ENCODE data around the gene TRAF4.
"Not testable (repeated sequence)": the region's sequence is repeated elsewhere in the genome, so short reads cannot be mapped to it uniquely, and the experiment has no call there.

The TRAF4 gene

DNA sequence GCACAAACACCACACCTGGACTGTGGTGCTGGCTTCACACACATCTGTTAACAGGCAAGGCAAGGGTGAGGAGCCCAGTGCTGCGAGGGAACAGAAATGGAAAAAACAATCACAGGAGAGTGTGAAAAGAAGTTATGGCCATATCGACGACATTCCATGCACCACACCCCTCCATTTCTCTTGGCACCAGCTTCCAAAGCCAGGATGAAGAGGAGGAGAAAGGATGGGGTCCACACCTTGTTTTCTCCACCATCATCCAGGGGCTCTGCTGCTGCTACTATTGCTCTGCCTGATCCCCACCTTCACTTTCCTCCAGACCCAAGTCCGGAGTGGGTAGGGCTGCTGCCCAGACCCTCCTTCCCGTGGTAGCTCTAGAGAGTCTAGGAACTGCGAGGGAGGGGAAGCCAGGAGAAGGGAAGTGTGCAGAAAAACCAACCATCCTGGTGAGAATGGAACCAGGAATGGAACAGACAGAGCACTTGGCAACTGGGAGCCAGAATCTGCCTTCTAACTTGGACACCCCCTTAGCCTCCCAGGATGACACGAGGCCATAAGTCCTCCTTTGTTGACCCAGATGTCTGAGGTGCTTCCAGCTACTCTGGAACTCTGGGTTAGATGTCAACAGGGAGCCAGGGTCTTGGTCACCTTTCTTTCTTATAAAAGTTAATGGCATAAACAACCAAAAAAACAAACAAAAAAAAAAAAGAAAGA is 31.0 kb upstream of the TRAF4 start:
- DNase-seq (ENCODE audit: low read depth in 1 of 2, low spot score in 1 of 2): no peak

GRCh38 chr17:28714281-28714680 is 29.5 kb upstream of the TRAF4 start:
- DNase-seq (ENCODE audit: low read depth in 1 of 2, low spot score in 1 of 2): no peak

- DNase-seq (ENCODE audit: low read depth in 1 of 2, low spot score in 1 of 2): no peak
These were observed 28.6 kb upstream of the TRAF4 start for GRCh38 chr17:28715217-28715616.

GRCh38 chr17:28716740-28717577 is 26.9 kb upstream of the TRAF4 start:
- DNase-seq (ENCODE audit: low read depth in 1 of 2, low spot score in 1 of 2): no peak

DNA sequence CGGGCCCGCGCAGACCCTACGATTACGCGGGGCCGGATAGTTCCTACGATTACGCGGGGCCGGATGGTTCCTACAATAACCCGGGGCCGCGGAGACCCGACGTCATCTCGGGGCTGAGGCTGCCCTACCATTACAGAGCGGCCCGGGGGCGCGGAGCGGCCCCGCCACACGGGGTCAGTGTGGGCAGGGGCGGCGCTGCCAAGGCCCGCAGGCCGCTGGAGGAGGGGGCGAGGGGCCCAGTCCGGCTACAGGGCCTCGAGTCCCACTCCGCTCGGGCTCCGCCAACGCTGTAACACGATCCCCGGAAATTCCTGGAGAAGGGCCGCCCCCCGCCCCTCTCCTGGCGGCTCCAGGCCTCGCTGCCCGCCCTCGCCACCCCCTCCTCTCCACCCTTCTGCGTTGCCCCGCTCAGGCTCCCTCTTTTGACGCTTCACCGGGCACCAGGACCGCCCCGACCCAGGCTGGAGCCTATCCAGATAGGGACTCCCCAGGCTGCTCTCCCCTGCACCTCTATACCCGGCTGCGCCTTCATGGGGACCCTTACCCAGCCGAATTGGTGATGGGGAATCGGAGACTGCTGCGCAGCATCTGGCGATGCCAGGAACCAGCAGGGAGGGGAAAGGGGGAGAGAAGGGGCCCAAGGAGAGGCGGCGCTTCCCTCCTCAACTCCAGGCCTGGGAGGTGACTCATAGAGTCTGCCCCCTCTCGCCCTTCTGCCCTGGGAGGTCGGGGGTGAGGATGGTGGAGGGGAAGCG is 26.1 kb upstream of the TRAF4 start, which contains the start of gene RAB34:
RAB34 (minus strand) TSS at position 291 of the 755 bp plus-strand sequence. CDS start 602 bp downstream, outside the sequence.
- DNase-seq (ENCODE audit: low read depth in 1 of 2, low spot score in 1 of 2): no peak

- no peak for DNase-seq (ENCODE audit: low read depth in 1 of 2, low spot score in 1 of 2)
These were observed 25.3 kb upstream of the TRAF4 start for GRCh38 chr17:28718333-28719020.

- no peak for DNase-seq (ENCODE audit: low read depth in 1 of 2, low spot score in 1 of 2)
These were observed 24.8 kb upstream of the TRAF4 start for GRCh38 chr17:28719021-28719433.

DNA sequence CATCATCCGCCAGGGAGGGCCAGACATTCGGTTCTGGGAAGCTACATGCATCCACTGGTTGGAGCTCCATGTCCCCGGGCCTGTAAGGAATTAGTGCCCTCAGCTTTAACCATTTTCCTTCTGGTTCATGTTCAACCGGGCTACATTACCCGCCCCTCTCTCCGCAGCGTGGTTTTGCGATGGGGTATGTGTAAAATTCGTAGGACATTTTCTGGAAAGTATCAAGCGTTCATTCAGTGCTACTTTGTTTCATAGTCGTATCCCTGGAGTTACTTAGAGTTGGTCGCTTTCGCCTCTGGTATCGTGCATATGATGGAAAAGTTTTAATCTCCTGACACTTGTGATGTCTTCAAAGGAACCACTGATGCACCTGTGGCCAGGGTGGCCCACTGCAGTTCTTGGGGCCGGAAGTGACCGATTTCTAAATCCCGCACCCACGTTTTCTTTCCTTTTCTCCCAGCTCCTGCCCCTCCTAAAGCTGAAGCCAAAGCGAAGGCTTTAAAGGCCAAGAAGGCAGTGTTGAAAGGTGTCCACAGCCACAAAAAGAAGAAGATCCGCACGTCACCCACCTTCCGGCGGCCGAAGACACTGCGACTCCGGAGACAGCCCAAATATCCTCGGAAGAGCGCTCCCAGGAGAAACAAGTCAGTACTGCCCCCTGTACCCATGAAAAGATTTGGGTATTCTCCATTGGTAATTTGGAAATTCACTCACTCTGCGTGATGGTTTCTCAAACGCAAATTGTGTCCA is 23.4 kb upstream of the TRAF4 start:
- DNase-seq (ENCODE audit: low read depth in 1 of 2, low spot score in 1 of 2): no peak

DNA sequence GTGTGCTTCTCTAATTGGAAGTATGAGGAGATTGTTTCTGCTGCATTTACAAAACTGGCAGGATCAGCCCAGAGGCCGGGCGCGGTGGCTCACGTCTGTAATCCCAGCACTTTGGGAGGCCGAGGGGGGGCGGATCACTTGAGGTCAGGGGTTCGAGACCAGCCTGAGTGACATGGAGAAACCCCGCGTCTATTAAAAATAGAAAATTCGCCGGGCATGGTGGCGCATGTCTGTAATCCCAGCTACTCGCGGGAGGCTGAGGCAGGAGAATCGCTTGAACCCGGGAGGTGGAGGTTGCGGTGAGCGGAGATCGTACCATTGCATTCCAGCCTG is 22.8 kb upstream of the TRAF4 start:
- not testable (repeated sequence) for DNase-seq (ENCODE audit: low read depth in 1 of 2, low spot score in 1 of 2)

DNA sequence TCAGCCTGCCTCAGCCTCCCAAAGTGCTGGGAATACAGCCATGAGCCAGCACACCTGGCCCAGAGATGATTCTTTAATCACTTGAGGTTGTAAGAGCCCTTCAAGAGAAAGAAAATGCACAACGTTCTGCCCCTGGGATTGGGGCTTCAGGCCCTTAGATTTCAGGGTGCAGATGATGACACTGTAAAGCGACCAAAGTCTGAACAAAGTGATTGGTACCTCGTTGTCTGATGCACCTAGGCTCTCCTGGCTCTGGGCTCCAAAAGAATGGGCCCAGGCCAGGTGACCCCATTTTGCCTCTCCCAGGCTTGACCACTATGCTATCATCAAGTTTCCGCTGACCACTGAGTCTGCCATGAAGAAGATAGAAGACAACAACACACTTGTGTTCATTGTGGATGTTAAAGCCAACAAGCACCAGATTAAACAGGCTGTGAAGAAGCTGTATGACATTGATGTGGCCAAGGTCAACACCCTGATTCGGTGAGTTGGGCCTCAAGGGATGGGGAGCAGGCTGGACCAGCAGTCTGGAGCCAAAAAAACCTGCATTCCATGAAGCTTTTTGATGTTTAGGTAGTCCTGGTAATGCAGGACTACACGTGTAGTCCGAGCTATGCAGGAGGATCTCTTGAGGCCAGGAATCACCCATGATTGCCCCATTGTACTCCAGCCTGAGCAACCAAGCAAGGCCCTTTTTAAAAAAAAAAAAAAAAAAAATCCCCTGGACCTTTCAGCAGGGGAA is 21.2 kb upstream of the TRAF4 start:
- no peak for DNase-seq (ENCODE audit: low read depth in 1 of 2, low spot score in 1 of 2)

DNA sequence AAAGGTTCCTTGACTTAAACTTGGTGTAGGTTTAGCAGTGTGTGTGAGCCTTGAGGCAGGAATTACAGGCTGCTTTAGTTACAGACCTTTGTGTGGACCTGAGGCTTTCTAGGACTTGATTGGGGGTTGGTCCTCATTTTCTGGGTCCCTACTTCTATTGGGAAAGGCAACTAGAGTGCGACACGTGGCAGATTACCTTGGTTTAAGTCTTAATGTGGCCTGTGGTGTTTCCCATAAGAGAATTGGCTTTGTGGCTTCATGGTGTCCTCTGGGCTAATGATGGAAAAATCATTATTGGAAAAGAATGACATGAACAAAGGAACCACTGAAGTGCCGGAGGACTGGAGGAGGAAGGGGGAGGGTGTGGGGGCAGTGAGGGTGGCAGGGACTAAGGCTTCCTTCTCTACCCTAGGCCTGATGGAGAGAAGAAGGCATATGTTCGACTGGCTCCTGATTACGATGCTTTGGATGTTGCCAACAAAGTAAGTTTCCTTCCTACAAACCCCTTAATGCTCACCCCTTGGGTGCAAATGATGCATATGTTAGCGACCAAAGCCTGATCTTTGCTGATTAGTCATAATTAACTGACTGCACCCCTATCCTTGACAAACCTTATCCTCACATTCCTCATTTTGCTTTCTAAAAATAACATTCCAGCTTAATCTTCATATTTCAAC is 20.5 kb upstream of the TRAF4 start:
- DNase-seq (ENCODE audit: low read depth in 1 of 2, low spot score in 1 of 2): no peak

- DNase-seq (ENCODE audit: low read depth in 1 of 2, low spot score in 1 of 2): not testable (repeated sequence)
These were observed 19.8 kb upstream of the TRAF4 start for GRCh38 chr17:28723836-28724499.

GRCh38 chr17:28724500-28725165 is 19.2 kb upstream of the TRAF4 start:
- DNase-seq (ENCODE audit: low read depth in 1 of 2, low spot score in 1 of 2): no peak

GRCh38 chr17:28725166-28725659 is 18.6 kb upstream of the TRAF4 start:
- DNase-seq (ENCODE audit: low read depth in 1 of 2, low spot score in 1 of 2): peak in 1 of 2 donors; percentile 44

DNA sequence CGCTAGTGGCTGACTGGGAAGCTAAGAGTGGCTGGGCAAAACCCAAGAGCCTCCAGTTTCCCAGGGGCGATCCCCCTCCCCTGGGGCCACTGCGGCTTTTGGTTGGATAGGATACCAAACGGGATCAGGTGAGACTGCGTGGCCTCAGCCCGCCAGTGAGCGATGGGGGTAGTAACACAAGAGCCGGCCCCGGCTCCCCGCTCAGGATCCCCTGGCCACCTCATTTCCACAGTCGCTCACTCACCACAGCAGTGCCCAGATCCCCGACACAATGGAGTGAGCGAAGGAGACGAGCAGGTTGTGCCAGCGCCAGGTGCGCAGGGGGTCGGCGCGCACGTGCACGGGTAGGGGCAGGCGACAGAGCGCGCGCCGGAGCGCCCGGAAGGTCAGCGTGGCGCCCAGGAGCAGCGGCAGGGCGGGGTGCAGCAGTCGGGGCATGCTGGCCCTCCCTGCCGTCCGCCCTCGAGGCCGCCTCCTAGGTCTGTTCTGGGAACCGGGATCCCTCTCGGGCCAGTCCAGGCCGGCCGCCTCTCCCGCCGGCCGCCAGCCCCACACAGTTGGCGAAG is 18.1 kb upstream of the TRAF4 start:
- DNase-seq (ENCODE audit: low read depth in 1 of 2, low spot score in 1 of 2): peak in 1 of 2 donors; percentile 70

DNA sequence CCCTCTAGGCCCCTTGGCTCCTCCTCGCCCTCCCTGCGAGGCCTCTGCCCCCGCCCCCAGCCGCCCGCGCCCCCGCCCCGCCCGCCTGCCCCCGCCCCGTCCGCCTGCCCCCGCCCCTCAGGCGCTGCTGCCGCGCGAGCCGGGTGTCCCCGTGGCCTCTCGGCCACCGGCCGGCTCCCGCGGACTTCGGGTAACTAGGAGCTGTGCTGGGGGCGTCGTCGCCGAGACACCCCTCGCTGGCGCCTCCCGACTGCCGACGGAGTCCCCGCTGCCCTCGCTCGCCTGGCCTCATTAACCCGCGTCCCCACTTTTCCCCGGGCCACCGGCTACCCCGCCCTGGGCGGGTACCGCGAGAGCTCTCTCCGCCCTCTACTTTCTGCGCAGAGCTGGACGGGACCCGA is 17.6 kb upstream of the TRAF4 start, which contains the start of gene TLCD1:
TLCD1 (minus strand) TSS at position 8 of the 401 bp plus-strand sequence. CDS start 136 bp downstream, outside the sequence.
- DNase-seq (ENCODE audit: low read depth in 1 of 2, low spot score in 1 of 2): peak in 1 of 2 donors; percentile 65

Measured in activated CD4-positive, alpha-beta T cell treated with anti-CD3 and anti-CD28 coated beads, Interleukin-2, amount 50 U/mL, for 24 hours (primary cell).